ENCODE results near the gene TECRL.

TECRL gene

DNA sequence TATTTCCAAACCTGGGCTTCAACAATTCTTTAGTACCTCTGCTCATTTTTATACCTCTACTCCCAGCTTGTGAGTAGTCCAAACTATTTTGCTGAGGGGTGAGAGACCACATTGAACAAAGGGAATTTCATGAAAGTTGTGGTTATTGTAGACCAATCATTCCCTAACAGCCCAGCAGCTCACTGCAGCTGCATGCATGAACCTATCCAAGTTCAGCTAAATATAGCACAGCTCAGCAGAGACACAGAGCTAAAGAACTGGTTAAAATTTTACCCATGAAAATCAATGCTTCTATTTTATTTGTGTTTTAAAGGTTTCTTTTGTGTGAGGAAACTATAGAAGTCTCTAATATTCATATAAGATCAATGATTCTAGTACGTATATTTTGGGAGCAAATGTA, 82.7 kb downstream of the TECRL start:
- DNase-seq (ENCODE audit: low spot score) = no peak

DNA sequence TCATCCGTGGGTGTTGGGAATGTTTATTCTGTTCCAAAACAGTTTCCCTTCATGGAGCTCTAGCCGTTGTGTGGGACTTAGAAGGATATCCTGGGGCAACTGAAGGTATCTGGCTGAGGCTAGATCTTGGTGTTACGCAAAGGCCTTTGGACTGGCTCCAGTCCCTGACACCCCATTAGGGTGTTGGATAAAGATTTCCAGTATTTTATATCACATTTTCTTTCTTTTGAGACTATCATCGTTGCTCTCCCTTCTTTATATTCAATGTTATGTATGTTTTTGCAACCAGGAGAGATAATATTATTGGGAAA, 103.0 kb downstream of the TECRL start:
- no peak for DNase-seq (ENCODE audit: low spot score)

DNA sequence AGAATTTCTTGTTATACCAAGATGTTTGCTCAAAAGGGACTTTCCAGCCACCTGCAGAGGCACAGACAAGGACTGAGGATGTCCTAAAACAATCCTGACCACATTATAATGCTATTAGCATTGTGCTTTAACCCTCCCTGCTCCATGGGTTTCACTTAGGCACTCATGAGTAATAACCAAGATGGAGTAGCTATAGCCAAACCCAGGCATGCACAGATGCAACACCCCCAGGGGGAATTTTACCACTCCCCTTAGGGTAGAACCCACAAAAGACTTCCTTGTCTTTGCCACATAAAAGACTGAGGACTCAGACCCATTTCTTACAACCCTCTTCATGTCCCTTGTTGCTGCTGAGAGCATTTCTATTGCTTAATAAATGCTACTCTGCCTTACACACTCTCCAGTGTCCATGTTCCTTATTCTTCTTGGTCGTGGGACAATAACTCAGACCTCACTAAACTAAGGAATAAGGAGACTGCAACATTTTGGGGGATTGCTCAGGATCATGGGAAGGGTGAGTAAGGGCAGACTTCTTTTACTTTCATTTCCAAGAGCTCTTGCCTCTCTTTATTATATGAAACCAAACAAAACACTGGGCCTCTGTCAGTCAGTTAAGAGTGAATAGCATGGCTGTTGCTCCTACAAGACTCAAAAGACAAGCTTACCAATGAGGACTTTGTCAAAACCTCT, 103.5 kb downstream of the TECRL start:
- DNase-seq (ENCODE audit: low spot score) = no peak

DNA sequence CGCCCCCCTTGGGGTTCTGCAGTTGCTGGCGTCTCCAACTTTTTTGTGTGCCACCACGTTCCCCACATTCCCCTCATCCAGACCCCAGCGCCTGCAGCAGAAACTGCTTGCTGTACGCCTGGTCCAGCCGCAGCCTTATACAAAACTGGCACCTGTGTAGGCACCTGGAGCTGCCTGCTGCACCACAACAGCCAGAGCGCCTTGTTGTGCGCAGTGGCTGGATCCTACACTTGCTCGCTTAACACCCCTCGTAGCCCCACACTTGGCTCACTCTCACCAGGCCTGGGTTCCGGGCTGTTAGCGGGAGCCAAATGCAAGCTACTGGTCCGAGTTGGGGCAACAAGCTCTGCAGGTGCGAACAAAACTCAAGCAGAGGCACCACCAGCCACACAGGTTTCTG, 136.8 kb downstream of the TECRL start:
- DNase-seq (ENCODE audit: low spot score) = no peak

DNA sequence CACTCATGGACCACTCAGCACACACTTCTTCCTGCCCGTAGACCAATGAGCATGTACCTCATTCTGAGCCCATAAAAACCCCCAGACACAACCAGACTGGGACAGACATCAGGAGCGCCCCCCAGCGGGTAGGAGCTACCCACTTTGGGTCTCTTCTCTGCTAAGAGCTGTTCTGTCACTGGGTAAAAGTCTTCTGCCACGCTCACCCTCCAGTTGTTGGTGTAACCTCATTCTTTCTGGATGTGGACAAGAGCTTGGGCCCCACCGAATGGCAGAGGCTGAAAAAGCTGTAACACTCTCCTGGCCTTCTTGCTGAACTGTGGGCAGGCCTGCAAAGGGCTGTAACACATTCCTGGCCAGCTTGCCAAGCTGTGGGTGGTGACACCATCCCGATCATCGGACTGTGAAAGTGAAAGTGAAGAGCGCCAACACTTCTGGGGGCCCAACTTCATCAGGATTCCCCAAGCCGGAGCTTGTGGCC, 137.6 kb downstream of the TECRL start:
- no peak for DNase-seq (ENCODE audit: low spot score)

DNA sequence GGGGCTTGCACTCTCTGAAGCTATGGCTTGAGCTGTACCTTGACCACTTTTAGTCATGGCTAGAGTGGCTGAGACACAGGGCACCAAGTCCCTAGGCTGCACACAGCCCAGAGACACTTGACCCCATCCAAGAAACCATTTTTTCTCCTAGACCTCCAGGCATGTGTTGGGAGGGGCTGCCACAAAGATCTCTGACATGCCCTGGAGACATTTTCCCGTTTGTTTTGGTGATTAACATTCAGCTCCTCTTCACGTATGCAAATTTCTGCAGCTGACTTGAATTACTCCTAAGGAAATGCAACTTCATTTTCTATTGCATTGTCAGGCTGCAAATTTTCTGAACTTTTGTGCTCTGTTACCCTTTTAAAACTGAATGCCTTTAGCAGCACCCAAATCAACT, 142.6 kb downstream of the TECRL start:
- no peak for DNase-seq (ENCODE audit: low spot score)

DNA sequence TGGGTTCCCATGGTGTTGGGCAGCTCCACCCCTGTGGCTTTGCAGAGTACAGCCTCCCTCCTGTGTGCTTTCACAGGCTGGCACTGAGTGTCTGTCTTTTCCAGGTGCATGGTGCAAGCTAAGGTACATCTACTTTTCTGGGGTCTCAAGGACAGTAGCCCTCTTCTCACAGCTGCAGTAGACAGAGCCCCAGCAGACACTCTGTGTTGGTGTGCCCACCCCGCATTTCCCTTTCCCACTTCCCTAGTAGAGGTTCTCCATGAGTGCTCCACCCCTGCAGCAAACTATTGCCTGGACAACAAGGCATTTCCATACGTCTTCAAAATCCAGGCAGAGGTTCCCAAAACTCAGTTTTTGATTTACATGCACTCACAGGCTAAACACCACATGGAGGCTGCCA, 143.0 kb downstream of the TECRL start:
- DNase-seq (ENCODE audit: low spot score) = no peak

DNA sequence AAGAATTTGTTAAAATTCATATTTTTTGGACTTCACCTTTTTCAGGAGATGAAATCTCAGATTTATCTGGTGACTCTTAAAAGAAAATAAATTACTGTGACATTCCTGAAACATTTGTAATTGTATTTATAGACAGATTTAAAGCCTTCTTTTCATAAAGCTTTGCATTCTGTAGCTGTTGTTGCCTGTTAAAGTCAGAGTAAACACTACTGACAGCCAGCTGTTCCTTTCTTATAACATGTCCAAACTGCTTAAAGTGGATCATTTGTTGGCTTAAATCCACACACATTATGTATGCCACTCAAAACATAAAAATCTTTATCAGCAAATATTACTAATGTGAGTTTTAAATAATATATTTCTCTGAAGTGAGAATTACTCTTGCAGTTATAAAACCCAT, 157.5 kb downstream of the TECRL start:
- DNase-seq (ENCODE audit: low spot score) = no peak

DNA sequence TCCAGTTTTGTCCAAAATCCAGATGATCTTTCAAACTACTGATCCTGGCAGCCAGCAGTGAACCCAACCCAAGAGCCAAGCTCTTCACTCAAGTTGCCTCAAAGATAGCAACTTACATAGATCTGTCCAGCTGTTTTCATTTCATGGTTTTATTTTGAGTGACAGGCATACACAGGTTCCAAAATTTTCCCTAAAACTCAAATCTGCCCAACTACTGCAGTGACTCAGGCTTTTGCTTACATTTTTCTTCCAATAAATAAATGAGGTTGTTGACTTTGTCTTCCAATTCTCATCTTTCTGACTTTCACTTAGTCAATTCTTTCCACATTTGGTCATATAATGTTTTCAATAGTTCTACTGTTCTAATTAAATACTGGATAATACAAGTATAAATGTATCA, 158.8 kb downstream of the TECRL start:
- no peak for DNase-seq (ENCODE audit: low spot score)

DNA sequence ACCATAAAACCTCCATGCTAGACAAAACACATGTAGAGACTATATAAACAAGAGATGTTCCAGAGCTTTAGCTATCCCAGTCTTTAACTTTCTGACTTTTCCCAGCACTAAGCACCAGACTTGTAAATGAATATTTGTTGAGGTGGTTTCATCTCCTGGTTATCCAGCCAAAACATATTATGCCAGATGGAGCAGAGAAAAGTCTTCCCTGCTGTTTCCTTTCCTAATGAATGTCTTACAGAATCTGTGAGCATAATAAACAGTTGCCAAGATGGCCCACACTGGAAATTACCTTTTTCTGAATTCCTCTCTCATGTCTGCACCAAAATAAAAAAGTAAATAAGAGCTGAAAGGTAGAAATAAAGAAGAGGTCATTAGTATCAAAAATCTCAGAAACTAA, 159.2 kb downstream of the TECRL start:
- DNase-seq (ENCODE audit: low spot score) = no peak

DNA sequence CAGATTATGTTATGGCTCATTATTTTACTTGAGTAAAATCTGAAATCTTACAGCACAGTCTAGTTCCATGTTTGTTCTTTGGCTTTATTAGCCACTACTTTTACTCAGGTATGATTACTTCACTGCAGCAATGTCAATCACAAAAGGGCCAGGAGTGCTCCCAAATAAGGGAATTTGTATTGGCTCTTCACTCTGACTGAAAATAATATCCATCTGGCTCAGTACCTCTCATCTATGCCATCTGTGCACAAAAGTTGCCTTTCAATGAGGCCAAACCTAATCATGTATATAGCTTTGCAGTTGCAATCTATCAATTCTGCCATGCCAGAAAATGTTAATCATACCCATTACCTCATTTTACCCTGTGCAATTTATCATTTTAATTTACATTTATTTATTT, 161.1 kb downstream of the TECRL start:
- no peak for DNase-seq (ENCODE audit: low spot score)

DNA sequence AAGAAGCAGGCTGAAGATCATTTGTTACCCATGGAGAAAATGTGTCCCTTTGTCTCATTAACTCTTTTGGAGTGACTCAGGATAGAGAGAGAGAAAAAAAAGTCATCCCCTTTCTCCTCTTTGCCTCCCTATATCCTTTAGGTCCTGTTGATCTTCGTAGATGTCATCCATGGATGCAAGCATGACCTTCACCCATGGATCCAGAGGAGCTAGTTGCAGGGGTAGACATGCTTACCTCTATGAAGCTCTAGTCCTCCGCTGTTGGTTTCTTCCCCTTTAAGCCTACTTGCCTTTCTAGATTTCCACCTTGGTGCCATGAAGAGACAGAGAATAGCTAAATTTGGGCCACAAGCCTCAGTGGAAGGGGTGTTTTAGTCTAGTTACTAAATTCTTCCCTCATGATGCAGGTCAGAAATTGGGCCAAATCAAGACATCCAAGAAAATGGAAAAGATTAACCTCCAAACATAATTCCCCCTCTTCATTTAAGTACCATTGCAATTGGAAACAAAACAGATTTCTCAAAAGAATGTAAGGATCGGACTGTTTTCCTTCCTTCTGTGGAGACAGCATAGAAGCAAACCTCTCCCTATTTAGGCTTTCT, 178.4 kb downstream of the TECRL start:
- DNase-seq (ENCODE audit: low spot score) = no peak

All from hematopoietic multipotent progenitor cell treated with erythropoietin and hydrocortisone succinate and interleukin-3 and kit ligand, for 15 days (in vitro differentiated cells).